ENCODE results near the gene FANCI.

FANCI gene

GRCh38 chr15:89243691-89244573, at the start of gene FANCI:
FANCI (plus strand) TSS chr15:89243979; CDS start chr15:89247648, 3,669 bp downstream.
- DNase-seq: peak; percentile 74 to 90

GRCh38 chr15:89194608-89195007, 49.2 kb upstream of the FANCI start:
- DNase-seq: no peak

GRCh38 chr15:89195836-89196235, 47.9 kb upstream of the FANCI start:
- DNase-seq: no peak

GRCh38 chr15:89196241-89196640, 47.5 kb upstream of the FANCI start:
- DNase-seq: no peak

- no peak for DNase-seq
Measured at GRCh38 chr15:89196994-89197393, 46.8 kb upstream of the FANCI start.

GRCh38 chr15:89197503-89197971, 46.2 kb upstream of the FANCI start:
- no peak for DNase-seq

- DNase-seq: no peak
Measured at GRCh38 chr15:89198196-89198595, 45.6 kb upstream of the FANCI start.

- no peak for DNase-seq
Measured at GRCh38 chr15:89198934-89199333, 44.8 kb upstream of the FANCI start.

- DNase-seq: no peak
Measured at GRCh38 chr15:89199746-89200145, 44.0 kb upstream of the FANCI start.

GRCh38 chr15:89200182-89200581, 43.6 kb upstream of the FANCI start:
- DNase-seq: no peak

GRCh38 chr15:89201465-89202005, 42.2 kb upstream of the FANCI start:
- DNase-seq: no peak

- DNase-seq: no peak
Measured at GRCh38 chr15:89203705-89204273, 40.0 kb upstream of the FANCI start.

GRCh38 chr15:89205991-89206585, 37.7 kb upstream of the FANCI start:
- no peak for DNase-seq

GRCh38 chr15:89206908-89207331, 36.9 kb upstream of the FANCI start:
- peak; percentile 36 to 80 for DNase-seq

- no peak for DNase-seq
Measured at GRCh38 chr15:89208256-89208655, 35.5 kb upstream of the FANCI start.

- DNase-seq: no peak
Measured at GRCh38 chr15:89209057-89209456, 34.7 kb upstream of the FANCI start.

- no peak for DNase-seq
Measured at GRCh38 chr15:89211678-89212170, 32.1 kb upstream of the FANCI start.

GRCh38 chr15:89215627-89216026, 28.2 kb upstream of the FANCI start:
- peak; percentile 20 to 22 for DNase-seq

- no peak for DNase-seq
Measured at GRCh38 chr15:89217031-89217430, 26.7 kb upstream of the FANCI start.

- DNase-seq: no peak
Measured at GRCh38 chr15:89217686-89218376, 25.9 kb upstream of the FANCI start.

GRCh38 chr15:89218531-89218930, 25.2 kb upstream of the FANCI start:
- DNase-seq: no peak

- no peak for DNase-seq
Measured at GRCh38 chr15:89221543-89221942, 22.2 kb upstream of the FANCI start, which contains the start of gene RLBP1. RLBP1 (minus strand) TSS chr15:89221579; CDS start chr15:89218975, 2,604 bp downstream.

GRCh38 chr15:89225588-89225987, 18.2 kb upstream of the FANCI start:
- DNase-seq: no peak
